Kidney (tissue), 22 donors: ENCODE results near the gene WDFY2. TPM values are rescaled to one million over a fixed set of nuclear protein-coding genes. Genes with fewer than 3 reads are reported as not detected.
A peak's percentile ranks its signal among the peaks of the same experiment; 100 is the strongest.

Experiments
- DNase-seq, 5 donors: peaks; one replicate each; pipeline ENCODE4 v3.0.0-alpha.2; 2013 to 2020
- FAIRE-seq: peaks from 2 replicates; lab custom pipeline; 2012; peaks lifted over from hg19 to GRCh38; lab: Jason Lieb, UNC
- H3K27ac ChIP-seq, 2 donors: one replicate each; pipeline ENCODE4 v1.7.0; 2013; ENCODE audit warnings: low read depth in 2 of 2, low read length in 2 of 2, inconsistent platforms in 1 of 2
- H3K27me3 ChIP-seq: one replicate; pipeline ENCODE4 v1.7.1; 2013; ENCODE audit warnings: low read length, inconsistent platforms; ENCODE audit not compliant: control insufficient read depth, insufficient read depth
- H3K36me3 ChIP-seq, 3 donors: one replicate each; pipeline versions ENCODE4 v1.7.0 to v1.7.1; 2013; ENCODE audit warnings: low read length in 3 of 3, control low read depth in 1 of 3, inconsistent platforms in 1 of 3; ENCODE audit not compliant: insufficient read depth in 3 of 3, control insufficient read depth in 2 of 3
- H3K4me1 ChIP-seq, 3 donors: one replicate each; pipeline versions ENCODE4 v1.7.0 to v1.7.1; 2013; ENCODE audit warnings: low read length in 3 of 3, inconsistent platforms in 1 of 3, low read depth in 1 of 3; ENCODE audit not compliant: control insufficient read depth in 2 of 3, insufficient read depth in 2 of 3
- H3K4me3 ChIP-seq, 3 donors: one replicate each; pipeline versions ENCODE4 v1.7.0 to v1.8.1; 2013; ENCODE audit warnings: low read length in 3 of 3, control low read depth in 1 of 3, inconsistent platforms in 1 of 3
- H3K9ac ChIP-seq, 3 donors: one replicate each; pipeline versions ENCODE4 v1.7.0 to v1.7.1; 2013; ENCODE audit warnings: low read length in 3 of 3, control low read depth in 1 of 3, inconsistent platforms in 1 of 3
- H3K9me3 ChIP-seq, 3 donors: one replicate each; pipeline versions ENCODE4 v1.7.0 to v1.7.1; 2013; ENCODE audit warnings: low read length in 3 of 3, control low read depth in 1 of 3, inconsistent platforms in 1 of 3; ENCODE audit not compliant: control insufficient read depth in 2 of 3, insufficient read depth in 1 of 3
- CTCF ChIP-seq: IDR thresholded peaks from 3 replicates; pipeline ENCODE4 v1.5.1; 2012; ENCODE audit warnings: mild to moderate bottlenecking, moderate library complexity, borderline replicate concordance; ENCODE audit not compliant: insufficient read depth; ENCODE audit errors: extremely low read depth
- intact Hi-C: fragments of 100-400 bp; cut with DNase I; formaldehyde crosslinking; loops from one replicate; pipeline ENCODE4 v1.11.1; 2022
- long read RNA-seq, 10 donors: library from polyadenylated mRNA in 1 of 10; unstranded in 1 of 10; transcript quantifications; one replicate each; pipeline ENCODE4 v2.0.0 and lab custom pipeline, GENCODE V29; 2021 to 2026
- polyA plus RNA-seq: library from polyadenylated mRNA; stranded (reverse); fragments of 350-450 nt; fragmentation: Illumina TruSeq; extraction: RNeasy Lipid Tissue Mini Kit (QIAGEN cat#74804); gene quantifications from one replicate; pipeline ENCODE4 v1.2.3, GENCODE V29; 2014; ENCODE audit warnings: low read depth, low replicate concordance; ENCODE audit not compliant: insufficient read depth
- total RNA-seq: library from RNA; stranded (reverse); fragmentation: NEBNext Ultra II Directional; extraction: Animal tissue kit (Norgen Biotek cat#: 25700); gene quantifications from one replicate; pipeline ENCODE4 v1.2.1, GENCODE V29; 2021
- donor health status: control.
- donor health status: control.
- donor health status: control.
- donor health status: control.
- donor health status: control.
- donor health status: DM: yes; HTN: yes; CAD: no.
- donor health status: Normal renal cell carcinoma (clear cell type).

The WDFY2 gene, protein sequence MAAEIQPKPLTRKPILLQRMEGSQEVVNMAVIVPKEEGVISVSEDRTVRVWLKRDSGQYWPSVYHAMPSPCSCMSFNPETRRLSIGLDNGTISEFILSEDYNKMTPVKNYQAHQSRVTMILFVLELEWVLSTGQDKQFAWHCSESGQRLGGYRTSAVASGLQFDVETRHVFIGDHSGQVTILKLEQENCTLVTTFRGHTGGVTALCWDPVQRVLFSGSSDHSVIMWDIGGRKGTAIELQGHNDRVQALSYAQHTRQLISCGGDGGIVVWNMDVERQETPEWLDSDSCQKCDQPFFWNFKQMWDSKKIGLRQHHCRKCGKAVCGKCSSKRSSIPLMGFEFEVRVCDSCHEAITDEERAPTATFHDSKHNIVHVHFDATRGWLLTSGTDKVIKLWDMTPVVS
- 13.0 TPM for total RNA-seq
- polyA plus RNA-seq = 4.8 TPM
- long read RNA-seq, donor 1 = 0 reads
- long read RNA-seq, donor 2, full-length matches to known transcripts = 2 of 2 reads
- long read RNA-seq, donor 2, partial matches to known transcripts = 0 of 2 reads
- long read RNA-seq, donor 2, other reads (novel, unspliced or antisense) = 0 of 2 reads
- long read RNA-seq, donor 3, full-length matches to known transcripts = 2 of 2 reads
- long read RNA-seq, donor 3, partial matches to known transcripts = 0 of 2 reads
- long read RNA-seq, donor 3, other reads (novel, unspliced or antisense) = 0 of 2 reads
- long read RNA-seq, donor 4, full-length matches to known transcripts = 1 of 1 reads
- long read RNA-seq, donor 4, partial matches to known transcripts = 0 of 1 reads
- long read RNA-seq, donor 4, other reads (novel, unspliced or antisense) = 0 of 1 reads
- long read RNA-seq, donor 5 = 0 reads
- long read RNA-seq, donor 6 = 0 reads
- long read RNA-seq, donor 7, full-length matches to known transcripts = 4 of 20 reads
- long read RNA-seq, donor 7, partial matches to known transcripts = 6 of 20 reads
- long read RNA-seq, donor 7, other reads (novel, unspliced or antisense) = 10 of 20 reads
- long read RNA-seq, donor 8, full-length matches to known transcripts = 2 of 2 reads
- long read RNA-seq, donor 8, partial matches to known transcripts = 0 of 2 reads
- long read RNA-seq, donor 8, other reads (novel, unspliced or antisense) = 0 of 2 reads
- long read RNA-seq, donor 9, full-length matches to known transcripts = 1 of 1 reads
- long read RNA-seq, donor 9, partial matches to known transcripts = 0 of 1 reads
- long read RNA-seq, donor 9, other reads (novel, unspliced or antisense) = 0 of 1 reads
- long read RNA-seq, donor 10, full-length matches to known transcripts = 1 of 1 reads
- long read RNA-seq, donor 10, partial matches to known transcripts = 0 of 1 reads
- long read RNA-seq, donor 10, other reads (novel, unspliced or antisense) = 0 of 1 reads

GRCh38 chr13:51583875-51584730, at the start of gene WDFY2:
TSS of gene WDFY2 (plus strand) at chr13:51584462. CDS start at chr13:51584688, 226 bp downstream.
- peak; percentile 23 for TF ChIP-seq CTCF
- FAIRE-seq (peak; percentile 96), DNase-seq (peak; percentile 100)
- intact Hi-C loops = loop anchor here (10.0 kb wide), 1 partner anchor 129 kb away; the partner anchor contains the start of gene INTS6
- Histone ChIP-seq H3K4me1 (peaks cover 0 to 2% (median 2%) of the 10 kb centered on the region in 3 donors), H3K36me3 (no peaks in the 10 kb centered on the region), H3K9ac (peak within 1 kb of the TSS; percentile 67 to 82 (median 77)), H3K9me3 (no peaks in the 10 kb centered on the region), H3K27ac (peak within 1 kb of the TSS; percentile 77 to 80), H3K4me3 (peak within 1 kb of the TSS; percentile 78 to 93 (median 81)), H3K27me3 (no peaks in the 10 kb centered on the region)

- H3K4me3 ChIP-seq = no peak overlapping the region
- no peak for FAIRE-seq
Measured at GRCh38 chr13:51538591-51539179, 45.6 kb upstream of the WDFY2 start.

More at GRCh38 chr13:51538591-51539179, 45.6 kb upstream of the WDFY2 start:
- H3K9me3 ChIP-seq = no peaks in the 10 kb centered on the region
- H3K9ac ChIP-seq = no peak overlapping the region
- H3K4me1 ChIP-seq = peaks cover 0 to 13% (median 0%) of the 10 kb centered on the region in 3 donors
- H3K27ac ChIP-seq = no peak overlapping the region
- no peaks in the 10 kb centered on the region for H3K36me3 ChIP-seq
- intact Hi-C loops = no loop called here
- peak in 2 of 5 donors; percentile 43 to 64 for DNase-seq
- H3K27me3 ChIP-seq = no peaks in the 10 kb centered on the region
- TF ChIP-seq CTCF = no peak
